Measurements from ENCODE around the gene TMBIM6.

Gene TMBIM6

DNA sequence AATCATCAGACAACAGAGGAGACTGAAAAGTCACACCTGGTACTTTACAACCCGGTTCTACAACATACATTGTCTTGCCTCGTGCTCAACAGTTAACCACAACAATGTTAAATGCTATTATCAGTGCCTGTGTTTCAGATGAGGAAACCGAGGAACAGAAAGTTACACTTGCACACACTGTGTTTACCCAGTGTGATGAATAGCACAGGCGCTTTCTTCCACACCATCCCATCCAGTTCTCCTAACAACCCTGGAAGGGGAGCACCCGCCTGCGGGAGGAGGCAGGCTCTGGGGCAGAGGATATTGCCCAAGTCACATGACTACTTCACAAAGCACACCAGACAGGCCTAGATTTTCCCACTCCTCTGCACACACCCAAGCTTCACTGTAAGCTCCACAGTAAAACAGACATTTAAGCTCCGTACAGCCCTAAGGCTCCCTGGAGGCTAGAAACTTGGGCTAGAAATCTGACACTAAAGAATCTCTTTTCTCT is 65.0 kb downstream of the TMBIM6 start:
- DNase-seq (ENCODE audit: low read depth): no peak
- TF ChIP-seq, protein P1, sequence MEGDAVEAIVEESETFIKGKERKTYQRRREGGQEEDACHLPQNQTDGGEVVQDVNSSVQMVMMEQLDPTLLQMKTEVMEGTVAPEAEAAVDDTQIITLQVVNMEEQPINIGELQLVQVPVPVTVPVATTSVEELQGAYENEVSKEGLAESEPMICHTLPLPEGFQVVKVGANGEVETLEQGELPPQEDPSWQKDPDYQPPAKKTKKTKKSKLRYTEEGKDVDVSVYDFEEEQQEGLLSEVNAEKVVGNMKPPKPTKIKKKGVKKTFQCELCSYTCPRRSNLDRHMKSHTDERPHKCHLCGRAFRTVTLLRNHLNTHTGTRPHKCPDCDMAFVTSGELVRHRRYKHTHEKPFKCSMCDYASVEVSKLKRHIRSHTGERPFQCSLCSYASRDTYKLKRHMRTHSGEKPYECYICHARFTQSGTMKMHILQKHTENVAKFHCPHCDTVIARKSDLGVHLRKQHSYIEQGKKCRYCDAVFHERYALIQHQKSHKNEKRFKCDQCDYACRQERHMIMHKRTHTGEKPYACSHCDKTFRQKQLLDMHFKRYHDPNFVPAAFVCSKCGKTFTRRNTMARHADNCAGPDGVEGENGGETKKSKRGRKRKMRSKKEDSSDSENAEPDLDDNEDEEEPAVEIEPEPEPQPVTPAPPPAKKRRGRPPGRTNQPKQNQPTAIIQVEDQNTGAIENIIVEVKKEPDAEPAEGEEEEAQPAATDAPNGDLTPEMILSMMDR (conservative IDR thresholded peaks at IDR 0.05; ENCODE audit: low read depth, low read length): no peak
- H3K4me3 ChIP-seq (ENCODE audit: low read length): no peak overlapping the region

DNA sequence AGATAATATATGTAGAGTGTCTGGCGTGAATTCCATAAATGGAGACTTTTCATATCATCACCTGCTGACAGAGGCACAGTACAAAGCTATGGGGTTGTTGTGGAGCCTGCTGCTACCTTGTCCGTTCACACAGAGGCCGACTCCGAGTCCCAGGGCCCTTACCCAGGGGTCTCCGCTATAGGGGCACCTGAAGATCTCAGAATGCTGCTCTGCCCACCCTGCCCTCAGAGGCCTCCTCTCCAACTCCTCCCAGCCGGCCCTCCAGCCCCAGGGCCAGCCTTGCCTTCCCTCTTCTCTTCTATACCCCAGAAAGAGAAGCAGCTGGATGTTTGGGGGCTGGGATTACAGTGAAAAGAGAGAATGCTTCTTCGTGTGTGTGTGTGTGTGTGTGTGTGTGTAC is 65.5 kb downstream of the TMBIM6 start:
- DNase-seq (ENCODE audit: low read depth): no peak
- no peak overlapping the region for H3K4me3 ChIP-seq (ENCODE audit: low read length)
- TF ChIP-seq, protein P1 (conservative IDR thresholded peaks at IDR 0.05; ENCODE audit: low read depth, low read length): no peak

DNA sequence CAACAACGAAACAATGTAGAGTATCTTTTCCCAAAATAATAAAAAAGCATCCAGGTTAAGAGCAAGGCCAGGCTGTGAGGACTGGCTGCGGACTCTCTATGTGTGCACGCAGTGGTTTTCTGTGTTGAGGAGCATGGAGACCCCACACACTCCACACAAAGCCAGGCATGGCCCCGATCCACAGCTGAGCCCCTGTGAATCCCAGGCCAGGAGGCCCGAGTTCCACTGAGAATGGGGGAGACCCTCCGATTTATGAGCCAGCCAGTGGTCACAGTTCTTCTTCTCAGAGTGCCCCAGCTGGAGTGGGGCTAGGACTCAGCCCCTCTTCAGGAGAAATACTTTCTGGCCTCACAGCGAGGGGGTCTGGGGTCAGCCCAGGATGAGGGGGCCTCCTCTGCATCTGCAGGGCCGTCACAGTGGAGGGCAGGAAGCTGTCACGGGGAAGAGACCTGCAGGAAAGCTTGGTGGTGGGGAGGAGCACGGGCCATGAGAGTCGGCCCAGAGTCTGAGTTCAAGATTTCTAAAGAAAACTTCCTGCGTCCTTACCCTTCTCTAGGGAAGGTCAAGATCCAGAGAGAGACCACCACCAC is 66.7 kb downstream of the TMBIM6 start:
- H3K4me3 ChIP-seq (ENCODE audit: low read length): no peak overlapping the region
- no peak for DNase-seq (ENCODE audit: low read depth)
- TF ChIP-seq, protein P1 (conservative IDR thresholded peaks at IDR 0.05; ENCODE audit: low read depth, low read length): no peak

DNA sequence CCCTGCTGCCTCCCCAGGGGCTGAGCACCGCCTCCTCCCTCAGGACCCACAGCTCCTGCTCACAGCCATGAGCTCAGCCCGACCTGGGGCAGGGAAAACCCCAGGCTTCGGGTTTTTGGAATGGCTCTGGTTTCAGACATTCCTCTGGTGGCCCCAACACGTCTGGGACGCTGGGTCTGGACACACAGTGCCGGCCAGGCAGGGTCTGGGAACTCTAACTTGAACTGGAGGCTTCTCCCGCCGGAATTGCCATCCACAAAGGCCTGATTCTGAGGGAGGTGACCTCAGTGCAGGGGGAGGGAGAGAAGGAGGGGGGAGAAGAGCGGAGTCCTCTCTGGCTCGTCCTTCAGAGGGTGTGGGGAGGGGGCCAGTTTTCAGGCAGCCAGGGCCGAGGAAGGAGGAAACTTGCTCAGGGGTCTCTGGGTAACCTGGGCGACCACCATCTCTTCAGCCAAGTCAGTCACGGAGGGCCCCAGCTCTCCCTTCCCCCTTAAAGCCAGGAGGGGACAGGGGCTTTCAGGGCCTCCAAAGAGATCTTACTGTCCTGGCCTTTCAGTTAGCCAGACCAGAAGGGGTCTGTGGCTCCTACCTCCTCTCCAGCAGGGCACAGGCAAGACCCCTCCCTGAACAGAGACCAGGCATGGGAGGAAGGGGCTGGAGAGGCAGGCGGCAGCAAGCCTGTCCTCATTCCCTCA is 67.5 kb downstream of the TMBIM6 start:
- H3K4me3 ChIP-seq (ENCODE audit: low read length): no peak overlapping the region
- DNase-seq (ENCODE audit: low read depth): no peak
- TF ChIP-seq, protein P1 (conservative IDR thresholded peaks at IDR 0.05; ENCODE audit: low read depth, low read length): no peak

DNA sequence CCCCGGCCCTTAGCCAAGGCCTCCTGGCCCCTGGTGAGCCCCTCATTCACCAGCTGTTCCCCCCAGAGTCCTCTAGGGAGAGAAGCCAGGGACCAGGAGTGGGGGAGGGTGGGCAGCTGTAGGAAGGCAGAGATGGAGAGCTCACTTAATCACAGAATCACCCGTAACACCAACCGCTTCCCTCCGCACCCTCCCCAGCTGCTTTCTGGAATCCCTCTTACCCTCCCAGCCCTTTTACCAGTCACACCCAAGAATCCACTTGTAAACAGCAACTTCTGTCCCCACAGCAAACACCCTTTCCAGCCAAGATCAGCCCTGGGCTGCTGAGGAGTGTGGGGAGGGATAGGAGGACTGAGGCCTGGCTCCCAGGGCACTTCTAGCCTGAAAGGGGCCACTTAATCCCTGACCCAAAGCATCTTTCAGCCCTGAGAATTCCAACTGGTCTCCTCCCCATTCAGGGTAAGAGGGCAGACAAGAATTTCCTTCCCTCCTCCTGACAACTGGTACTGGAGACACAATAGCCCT is 68.1 kb downstream of the TMBIM6 start:
- TF ChIP-seq, protein P1 (conservative IDR thresholded peaks at IDR 0.05; ENCODE audit: low read depth, low read length): no peak
- no peak for DNase-seq (ENCODE audit: low read depth)
- H3K4me3 ChIP-seq (ENCODE audit: low read length): no peak overlapping the region

DNA sequence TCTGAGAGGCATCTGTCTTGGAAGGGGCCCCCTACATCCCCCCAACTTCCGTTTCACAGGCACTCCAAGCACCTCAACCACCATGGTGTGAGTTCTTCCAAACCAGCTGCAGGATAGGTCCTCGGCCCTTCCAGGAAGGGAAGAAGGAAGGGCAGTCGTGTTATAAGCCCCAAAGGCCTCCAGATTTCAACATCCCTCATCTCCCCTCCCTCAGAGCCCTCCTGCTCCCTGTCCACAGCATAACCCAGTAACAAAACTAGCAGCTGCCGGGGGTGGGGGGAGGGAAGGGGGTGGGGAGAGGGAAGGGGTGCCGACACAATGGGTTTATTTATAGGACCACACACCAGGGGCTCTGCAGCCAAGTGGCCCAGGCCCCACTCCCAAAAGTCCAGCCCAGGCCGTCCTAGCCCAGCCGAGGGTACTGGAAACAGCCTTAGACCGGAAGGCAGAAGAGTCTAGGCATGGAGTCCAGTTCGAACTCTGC is 68.6 kb downstream of the TMBIM6 start:
- H3K4me3 ChIP-seq (ENCODE audit: low read length): no peak overlapping the region
- TF ChIP-seq, protein P1 (conservative IDR thresholded peaks at IDR 0.05; ENCODE audit: low read depth, low read length): no peak
- DNase-seq (ENCODE audit: low read depth): no peak
